DMS 273 treated with DMSO at 0.1 percent for 48 hours (cell line): ENCODE data around the gene DYDC1.
"Not testable (repeated sequence)": the region's sequence is repeated elsewhere in the genome, so short reads cannot be mapped to it uniquely, and the experiment has no call there.

Experiments used
- DNase-seq: peaks from one replicate; lab custom pipeline; 2025; lab: John Stamatoyannopoulos, UW

DYDC1 gene

GRCh38 chr10:80344276-80344675 is 12.3 kb downstream of the DYDC1 start:
- no peak for DNase-seq

GRCh38 chr10:80333983-80334382 is 22.6 kb downstream of the DYDC1 start:
- no peak for DNase-seq

GRCh38 chr10:80324891-80325364 is 31.6 kb downstream of the DYDC1 start:
- DNase-seq: no peak

- peak; percentile 23 for DNase-seq
These were observed 32.5 kb downstream of the DYDC1 start for GRCh38 chr10:80324086-80324485.

- no peak for DNase-seq
These were observed 33.2 kb downstream of the DYDC1 start for GRCh38 chr10:80323311-80323710.

- DNase-seq: no peak
These were observed 33.8 kb downstream of the DYDC1 start for GRCh38 chr10:80322711-80323110.

- DNase-seq: no peak
These were observed 34.4 kb downstream of the DYDC1 start for GRCh38 chr10:80322158-80322557.

GRCh38 chr10:80321183-80321582 is 35.4 kb downstream of the DYDC1 start:
- no peak for DNase-seq

GRCh38 chr10:80320377-80320776 is 36.2 kb downstream of the DYDC1 start:
- no peak for DNase-seq

GRCh38 chr10:80319725-80320290 is 36.7 kb downstream of the DYDC1 start:
- no peak for DNase-seq

- DNase-seq: no peak
These were observed 37.2 kb downstream of the DYDC1 start for GRCh38 chr10:80319318-80319717.

- DNase-seq: no peak
These were observed 37.8 kb downstream of the DYDC1 start for GRCh38 chr10:80318742-80319141.

GRCh38 chr10:80315391-80315790 is 41.2 kb downstream of the DYDC1 start:
- DNase-seq: no peak

- no peak for DNase-seq
These were observed 43.0 kb downstream of the DYDC1 start for GRCh38 chr10:80313523-80313922.

- not testable (repeated sequence) for DNase-seq
These were observed 50.6 kb downstream of the DYDC1 start for GRCh38 chr10:80305989-80306388.

- DNase-seq: no peak
These were observed 59.6 kb downstream of the DYDC1 start for GRCh38 chr10:80296942-80297341.

- DNase-seq: no peak
These were observed 63.8 kb downstream of the DYDC1 start for GRCh38 chr10:80292607-80293239.

GRCh38 chr10:80290474-80291220 is 65.9 kb downstream of the DYDC1 start:
- DNase-seq: no peak

- DNase-seq: no peak
These were observed 66.9 kb downstream of the DYDC1 start, which contains the start of gene MAT1A for GRCh38 chr10:80289451-80290287. TSS of gene MAT1A (minus strand) at chr10:80289658. CDS start at chr10:80289423, 235 bp downstream.

GRCh38 chr10:80288849-80289248 is 67.7 kb downstream of the DYDC1 start:
- DNase-seq: no peak
